Mesenchymal stem cell (in vitro differentiated cells and primary cell): Measurements from ENCODE around the gene SFRP5.

Experiments
- DNase-seq: peaks from one replicate; pipeline ENCODE4 v3.0.0-alpha.2; 2013
- H2AFZ ChIP-seq: one replicate; pipeline ENCODE4 v1.6.1; 2013; ENCODE audit warnings: low read depth, mild to moderate bottlenecking, control low read depth, inconsistent platforms, low read length, moderate library complexity
- H2AK5ac ChIP-seq: 2 replicates; pipeline ENCODE4 v1.6.1; 2013; ENCODE audit warnings: low read length, moderate library complexity, mild to moderate bottlenecking, inconsistent platforms; ENCODE audit not compliant: severe bottlenecking
- H2BK120ac ChIP-seq: one replicate; pipeline ENCODE4 v1.6.1; 2013; ENCODE audit warnings: low read depth, mild to moderate bottlenecking, inconsistent platforms, low read length, moderate library complexity
- H2BK12ac ChIP-seq, 2 experiments: one replicate each; pipeline ENCODE4 v1.6.1; 2013; ENCODE audit warnings: inconsistent platforms in 2 of 2, low read length in 2 of 2, mild to moderate bottlenecking in 2 of 2, moderate library complexity in 2 of 2, control low read depth in 1 of 2
- H2BK15ac ChIP-seq: one replicate; pipeline ENCODE4 v1.6.1; 2013; ENCODE audit warnings: mild to moderate bottlenecking, low read depth, inconsistent platforms; ENCODE audit not compliant: poor library complexity, severe bottlenecking
- H2BK5ac ChIP-seq: 2 replicates; pipeline ENCODE4 v1.6.1; 2013; ENCODE audit warnings: low read depth, mild to moderate bottlenecking, low read length, control low read depth, inconsistent platforms; ENCODE audit not compliant: poor library complexity, severe bottlenecking
- H3K14ac ChIP-seq, 2 experiments: one replicate each; pipeline ENCODE4 v1.6.1; 2013; ENCODE audit warnings: inconsistent platforms in 2 of 2, low read length in 2 of 2, control low read depth in 1 of 2, mild to moderate bottlenecking in 1 of 2, moderate library complexity in 1 of 2
- H3K18ac ChIP-seq, 2 experiments: one replicate each; pipeline ENCODE4 v1.6.1; 2013; ENCODE audit warnings: inconsistent platforms in 2 of 2, low read length in 2 of 2, control low read depth in 1 of 2, low read depth in 1 of 2, mild to moderate bottlenecking in 1 of 2
- H3K23ac ChIP-seq, 2 experiments: one replicate each; pipeline ENCODE4 v1.6.1; 2013; ENCODE audit warnings: inconsistent platforms in 2 of 2, low read length in 2 of 2, mild to moderate bottlenecking in 2 of 2, moderate library complexity in 2 of 2, control low read depth in 1 of 2
- H3K27ac ChIP-seq: 2 replicates; pipeline ENCODE4 v1.5.1; 2013; ENCODE audit warnings: mild to moderate bottlenecking, moderate library complexity, low read length, control low read depth, inconsistent platforms; ENCODE audit not compliant: poor library complexity, severe bottlenecking
- H3K27me3 ChIP-seq, 2 experiments: 2 replicates each; pipeline versions ENCODE4 v1.6.1 to v1.7.0; 2013; ENCODE audit warnings: low read length in 2 of 2, mild to moderate bottlenecking in 2 of 2, moderate library complexity in 2 of 2, control low read depth in 1 of 2, inconsistent platforms in 1 of 2; ENCODE audit not compliant: control insufficient read depth in 1 of 2, insufficient read depth in 1 of 2
- H3K36me3 ChIP-seq, 2 experiments: 2 replicates each; pipeline versions ENCODE4 v1.6.1 to v1.7.0; 2013; ENCODE audit warnings: low read length in 2 of 2, control low read depth in 1 of 2, inconsistent platforms in 1 of 2, low read depth in 1 of 2, mild to moderate bottlenecking in 1 of 2; ENCODE audit not compliant: insufficient read depth in 2 of 2, control insufficient read depth in 1 of 2
- H3K4ac ChIP-seq, 2 experiments: one replicate each; pipeline ENCODE4 v1.6.1; 2013; ENCODE audit warnings: inconsistent platforms in 2 of 2, low read length in 2 of 2, mild to moderate bottlenecking in 2 of 2, moderate library complexity in 2 of 2, control low read depth in 1 of 2, low read depth in 1 of 2
- H3K4me1 ChIP-seq: 2 replicates; pipeline ENCODE4 v1.6.1; 2013; ENCODE audit warnings: low read depth, low read length, control low read depth; ENCODE audit not compliant: control insufficient read depth, insufficient read depth
- H3K4me2 ChIP-seq: 2 replicates; pipeline ENCODE4 v1.6.1; 2013; ENCODE audit warnings: low read length, mild to moderate bottlenecking, inconsistent platforms; ENCODE audit not compliant: poor library complexity, severe bottlenecking
- H3K4me3 ChIP-seq, 2 experiments: 2 replicates each; pipeline versions ENCODE4 v1.5.1 to v1.7.0; 2013; ENCODE audit warnings: low read length in 2 of 2, mild to moderate bottlenecking in 2 of 2, control low read depth in 1 of 2, low read depth in 1 of 2; ENCODE audit not compliant: insufficient read depth in 1 of 2
- H3K79me1 ChIP-seq: replicated peaks from 2 replicates; pipeline ENCODE4 v1.6.1; 2013; ENCODE audit warnings: mild to moderate bottlenecking, control low read depth, low read length, inconsistent platforms; ENCODE audit not compliant: poor library complexity, severe bottlenecking
- H3K9ac ChIP-seq: 2 replicates; pipeline ENCODE4 v1.7.0; 2013; ENCODE audit warnings: mild to moderate bottlenecking, low read length, moderate library complexity
- H3K9me3 ChIP-seq: 2 replicates; pipeline ENCODE4 v1.7.0; 2013; ENCODE audit warnings: mild to moderate bottlenecking, low read length; ENCODE audit not compliant: control insufficient read depth
- H4K8ac ChIP-seq: one replicate; pipeline ENCODE4 v1.6.1; 2013; ENCODE audit warnings: inconsistent platforms, mild to moderate bottlenecking, low read length, moderate library complexity
- H4K91ac ChIP-seq: one replicate; pipeline ENCODE4 v1.6.1; 2013; ENCODE audit warnings: mild to moderate bottlenecking, low read length, inconsistent platforms
- WGBS: methylation state at CpG from one replicate; pipeline ENCODE4 v1.1.7; 2013; ENCODE audit warnings: mixed read lengths; 5-methylcytosine and 5-hydroxymethylcytosine counted together

Gene SFRP5

DNA sequence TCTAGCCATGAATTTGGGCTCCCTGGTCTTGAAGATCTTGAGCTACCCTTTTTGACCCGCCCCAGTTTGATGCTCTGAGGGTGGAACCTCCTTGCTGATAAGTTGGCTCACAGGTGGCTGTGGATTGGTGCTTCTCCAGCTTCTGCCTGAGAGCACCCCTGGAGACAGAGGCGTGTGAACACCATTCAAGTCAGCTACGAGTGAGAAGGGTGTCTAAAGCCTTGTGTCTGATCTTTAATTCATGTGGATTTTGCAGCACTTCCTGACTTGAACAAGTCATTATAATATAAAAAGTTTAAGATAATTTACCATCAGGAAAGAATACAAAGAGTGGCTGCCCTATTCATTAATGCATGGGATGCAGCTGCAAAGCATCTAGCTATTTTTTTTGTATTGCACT is 40.2 kb upstream of the SFRP5 start:
- Histone ChIP-seq H2AFZ (no peak overlapping the region), H2BK15ac (no peak overlapping the region), H3K4me1 (peaks cover 5% of the 10 kb centered on the region), H3K4ac (no peak overlapping the region), H3K79me1 (no peaks in the 10 kb centered on the region), H3K9me3 (no peaks in the 10 kb centered on the region), H2BK120ac (no peak overlapping the region), H3K9ac (no peak overlapping the region), H3K27me3 (peaks cover 23 to 69% of the 10 kb centered on the region in 2 experiments), H3K18ac (no peak overlapping the region), H2AK5ac (no peak overlapping the region), H4K91ac (no peak overlapping the region), H3K4me2 (no peak overlapping the region), H3K14ac (no peak overlapping the region), H3K4me3 (no peak overlapping the region), H3K27ac (no peak overlapping the region), H3K36me3 (no peaks in the 10 kb centered on the region), H2BK12ac (no peak overlapping the region), H2BK5ac (no peak overlapping the region), H3K23ac (no peak overlapping the region), H4K8ac (no peak overlapping the region)
- 59% methylated on average over 2 of the region's 3 CpGs for WGBS
- no peak for DNase-seq

DNA sequence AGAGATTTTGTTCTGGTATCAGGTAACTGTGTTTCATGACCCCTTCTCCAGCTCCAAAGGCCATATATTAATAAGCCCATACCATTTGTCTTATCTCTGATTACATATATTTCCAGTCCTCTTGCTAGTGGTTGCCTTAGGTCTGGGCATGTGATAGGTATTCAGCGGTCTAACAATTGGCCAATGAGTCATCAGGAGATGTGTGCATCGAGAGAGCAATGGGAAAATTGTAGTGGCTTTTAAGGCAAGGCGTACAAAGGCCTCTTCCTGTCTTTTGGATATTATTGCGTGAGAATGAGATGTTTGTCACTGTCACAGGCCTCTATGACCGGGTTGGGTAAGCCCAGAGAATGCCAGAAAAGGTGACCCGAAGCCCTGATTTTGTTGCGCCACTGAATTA is 38.6 kb upstream of the SFRP5 start:
- H2BK5ac ChIP-seq, result no peak overlapping the region
- H3K27me3 ChIP-seq, result peaks cover 19 to 61% of the 10 kb centered on the region in 2 experiments
- 78% methylated on average over 7 of the region's 7 CpGs for WGBS
- H2BK12ac ChIP-seq, result no peak overlapping the region
- H3K9me3 ChIP-seq, result no peaks in the 10 kb centered on the region
- H2BK120ac ChIP-seq, result no peak overlapping the region
- no peak for DNase-seq
- no peak overlapping the region for H3K4ac ChIP-seq
- H3K18ac ChIP-seq, result no peak overlapping the region
- no peak overlapping the region for H4K8ac ChIP-seq
- no peak overlapping the region for H3K27ac ChIP-seq
- H2BK15ac ChIP-seq, result no peak overlapping the region
- H2AK5ac ChIP-seq, result no peak overlapping the region
- H3K4me1 ChIP-seq, result peaks cover 5% of the 10 kb centered on the region
- no peak overlapping the region for H3K23ac ChIP-seq
- no peaks in the 10 kb centered on the region for H3K36me3 ChIP-seq
- no peak overlapping the region for H3K4me3 ChIP-seq
- H3K79me1 ChIP-seq, result no peaks in the 10 kb centered on the region
- no peak overlapping the region for H3K14ac ChIP-seq
- no peak overlapping the region for H3K4me2 ChIP-seq
- H3K9ac ChIP-seq, result no peak overlapping the region
- H2AFZ ChIP-seq, result no peak overlapping the region
- no peak overlapping the region for H4K91ac ChIP-seq

DNA sequence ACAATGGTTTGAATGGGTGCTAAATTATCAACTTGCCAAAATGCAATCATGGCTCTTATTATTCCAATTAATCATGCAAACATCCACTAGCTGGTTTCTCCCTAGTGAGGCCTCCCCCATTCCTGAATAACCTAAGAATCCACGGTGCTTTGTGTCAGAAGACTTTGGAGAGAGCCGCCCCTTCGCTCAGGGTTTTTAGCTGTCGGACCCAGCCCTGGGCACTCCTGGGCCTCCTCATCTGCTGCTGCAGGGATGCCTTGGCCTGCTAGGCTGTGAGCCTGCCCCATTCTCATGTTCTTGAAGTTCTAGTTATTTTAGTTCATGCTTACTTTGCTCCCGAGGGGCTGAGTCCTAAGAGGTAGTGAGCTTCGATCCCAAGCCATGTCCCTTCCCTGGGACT is 34.1 kb upstream of the SFRP5 start:
- Histone ChIP-seq H3K9me3 (no peaks in the 10 kb centered on the region), H3K79me1 (no peaks in the 10 kb centered on the region), H3K4me1 (no peaks in the 10 kb centered on the region), H2BK120ac (no peak overlapping the region), H3K9ac (no peak overlapping the region), H3K23ac (no peak overlapping the region), H3K14ac (no peak overlapping the region), H2BK5ac (no peak overlapping the region), H3K4ac (no peak overlapping the region), H2BK12ac (no peak overlapping the region), H3K36me3 (no peaks in the 10 kb centered on the region), H4K91ac (no peak overlapping the region), H3K27ac (no peak overlapping the region), H3K27me3 (peaks cover 28 to 69% of the 10 kb centered on the region in 2 experiments), H3K18ac (no peak overlapping the region), H4K8ac (no peak overlapping the region), H2AK5ac (no peak overlapping the region), H3K4me2 (no peak overlapping the region), H3K4me3 (no peak overlapping the region), H2AFZ (no peak overlapping the region), H2BK15ac (no peak overlapping the region)
- 64% methylated on average over 6 of the region's 6 CpGs for WGBS
- no peak for DNase-seq

DNA sequence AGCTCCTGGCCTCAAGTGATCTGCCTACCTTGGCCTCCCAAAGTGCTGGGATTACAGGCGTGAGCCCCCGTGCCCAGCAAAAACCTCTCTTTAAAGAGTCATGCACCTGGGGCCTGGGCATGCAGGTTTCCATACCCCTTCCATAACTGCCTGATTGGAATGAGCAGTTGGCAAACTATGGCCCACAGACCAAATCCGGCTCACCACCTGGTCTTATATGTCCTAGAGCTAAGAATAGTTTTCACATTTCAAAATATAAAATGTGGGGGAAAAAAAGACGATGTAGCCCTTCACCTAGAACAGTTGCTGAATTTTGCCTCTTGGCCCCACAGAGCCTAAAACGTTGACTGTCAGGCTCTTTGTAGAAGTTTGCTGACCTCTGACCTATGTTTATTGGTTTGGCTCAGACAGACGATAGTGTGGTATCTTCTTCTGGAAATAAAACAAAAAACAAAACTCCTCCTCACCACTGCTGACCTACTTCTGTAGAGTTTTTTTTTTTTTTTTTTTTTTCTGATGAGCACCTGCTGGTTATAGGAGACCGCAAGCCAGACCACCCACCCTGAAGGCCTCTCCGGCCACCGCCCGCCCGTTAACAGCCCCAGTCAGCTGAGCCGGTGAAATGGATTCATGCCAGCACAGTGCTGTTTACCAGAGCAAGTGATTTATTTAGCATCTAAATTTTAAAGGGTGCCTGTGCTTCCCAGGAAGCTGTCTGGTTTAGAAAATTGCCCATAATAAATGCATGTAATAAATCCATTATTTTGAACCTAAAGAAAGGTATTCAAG is 33.5 kb upstream of the SFRP5 start:
- Histone ChIP-seq H2AFZ (no peak overlapping the region), H3K79me1 (no peaks in the 10 kb centered on the region), H3K27me3 (peaks cover 33 to 69% of the 10 kb centered on the region in 2 experiments), H4K91ac (no peak overlapping the region), H3K9ac (no peak overlapping the region), H4K8ac (no peak overlapping the region), H3K4me2 (no peak overlapping the region), H3K4me3 (no peak overlapping the region), H3K36me3 (no peaks in the 10 kb centered on the region), H3K4ac (no peak overlapping the region), H3K14ac (no peak overlapping the region), H2BK12ac (no peak overlapping the region), H2BK120ac (no peak overlapping the region), H3K4me1 (no peaks in the 10 kb centered on the region), H2BK15ac (no peak overlapping the region), H3K27ac (no peak overlapping the region), H3K18ac (no peak overlapping the region), H3K23ac (no peak overlapping the region), H2AK5ac (no peak overlapping the region), H3K9me3 (no peaks in the 10 kb centered on the region), H2BK5ac (no peak overlapping the region)
- 61% methylated on average over 10 of the region's 12 CpGs for WGBS
- no peak for DNase-seq
